ENCODE measurements around the gene CDC7. TPM values are rescaled to one million over a fixed set of nuclear protein-coding genes. Genes with fewer than 3 reads are reported as not detected.

Gene CDC7
- total and polyA plus RNA-seq, 2 of the 13 experiments (the other 11 are each of a cell fraction or from before 2014, with no cell fraction given) = 2.5 to 12.6 TPM

GRCh38 chr1:91503975-91504530, 3.4 kb downstream of the CDC7 start:
- intact Hi-C loops (cut with micrococcal nuclease; ENCODE audit: unreplicated experiment) (loop anchor here (5.0 kb wide), 1 partner anchor 323 kb away; no protein-coding TSS in a partner anchor), in situ Hi-C loops (cut with HindIII; ENCODE audit: extremely low pct_ligation_motif_present, low pct_unique_long_range_greater_than_20kb) (no loop called here)
- no peak overlapping the region for H2AFZ ChIP-seq (ENCODE audit: low read length)
- no peaks in the 10 kb centered on the region for H3K36me3 ChIP-seq (replicated peaks in 1 of 2; ENCODE audit: control insufficient read depth in 1 of 2, insufficient read depth in 2 of 2, low read length in 2 of 2)
- POLR2A ChIA-PET = no interaction called here
- H3K27me3 ChIP-seq (ENCODE audit: control insufficient read depth in 1 of 2, insufficient read depth in 2 of 2, low read length in 2 of 2) = no peaks in the 10 kb centered on the region
- no peak overlapping the region for H3K27ac ChIP-seq (ENCODE audit: extremely low read length, insufficient read depth, low read length)
- H3K4me3 ChIP-seq (replicated peaks in 1 of 3; ENCODE audit: insufficient read depth in 1 of 3, low read depth in 2 of 3, low read length in 3 of 3) = no peak overlapping the region
- no peaks in the 10 kb centered on the region for H4K20me1 ChIP-seq (ENCODE audit: insufficient read depth, low read length)
- no peak overlapping the region for H3K9ac ChIP-seq (ENCODE audit: insufficient read depth, low read depth, low read length)
- no peak overlapping the region for H3K4me2 ChIP-seq (ENCODE audit: low read depth, low read length)
- H3K79me2 ChIP-seq (ENCODE audit: insufficient read depth, low read length) = peaks cover 17% of the 10 kb centered on the region
- no peak for ATAC-seq
- 42% methylated on average over 1 of the region's 1 CpG for whole genome bisulfite sequencing (ENCODE audit: low lambda C conversion rate)
- BruUV-seq (replicated peaks) = no TSS peak
- H3K9me3 ChIP-seq (ENCODE audit: low read length) = no peaks in the 10 kb centered on the region
- peaks cover 23% of the 10 kb centered on the region for H3K4me1 ChIP-seq (ENCODE audit: insufficient read depth, low read length)
- TF ChIP-seq SOX6 (IDR thresholded peaks at IDR 0.05) (no peak), SOX6 (CRISPR knock-in tag; IDR thresholded peaks at IDR 0.05) (no peak), RFX1 (IDR thresholded peaks at IDR 0.05) (no peak), SALL1 (CRISPR knock-in tag; IDR thresholded peaks at IDR 0.05) (0 out of 2 replicates have a peak, but pooled peaks have one; percentile 15), MIXL1 (CRISPR knock-in tag; IDR thresholded peaks at IDR 0.05) (no peak), ZNF562 (CRISPR knock-in tag; IDR thresholded peaks at IDR 0.05; ENCODE audit: borderline replicate concordance) (no peak), ZNF121 (CRISPR knock-in tag; IDR thresholded peaks at IDR 0.05) (peak; percentile 87), MZF1 (CRISPR knock-in tag; IDR thresholded peaks at IDR 0.05; ENCODE audit: borderline replicate concordance) (no peak), CCAR2 (optimal IDR thresholded peaks at IDR 0.05; ENCODE audit: low read depth, low read length) (peak; percentile 20), ZNF510 (CRISPR knock-in tag; IDR thresholded peaks at IDR 0.05; ENCODE audit: low read depth) (no peak)
- TF ChIP-seq, protein P1, sequence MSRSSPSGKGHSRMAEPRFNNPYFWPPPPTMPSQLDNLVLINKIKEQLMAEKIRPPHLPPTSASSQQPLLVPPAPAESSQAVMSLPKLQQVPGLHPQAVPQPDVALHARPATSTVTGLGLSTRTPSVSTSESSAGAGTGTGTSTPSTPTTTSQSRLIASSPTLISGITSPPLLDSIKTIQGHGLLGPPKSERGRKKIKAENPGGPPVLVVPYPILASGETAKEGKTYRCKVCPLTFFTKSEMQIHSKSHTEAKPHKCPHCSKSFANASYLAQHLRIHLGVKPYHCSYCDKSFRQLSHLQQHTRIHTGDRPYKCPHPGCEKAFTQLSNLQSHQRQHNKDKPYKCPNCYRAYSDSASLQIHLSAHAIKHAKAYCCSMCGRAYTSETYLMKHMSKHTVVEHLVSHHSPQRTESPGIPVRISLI (CRISPR knock-in tag; IDR thresholded peaks at IDR 0.05; ENCODE audit: borderline replicate concordance) = 0 out of 2 replicates have a peak, but pooled peaks have one; percentile 20
- TF ChIP-seq, protein P2, sequence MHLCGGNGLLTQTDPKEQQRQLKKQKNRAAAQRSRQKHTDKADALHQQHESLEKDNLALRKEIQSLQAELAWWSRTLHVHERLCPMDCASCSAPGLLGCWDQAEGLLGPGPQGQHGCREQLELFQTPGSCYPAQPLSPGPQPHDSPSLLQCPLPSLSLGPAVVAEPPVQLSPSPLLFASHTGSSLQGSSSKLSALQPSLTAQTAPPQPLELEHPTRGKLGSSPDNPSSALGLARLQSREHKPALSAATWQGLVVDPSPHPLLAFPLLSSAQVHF (CRISPR knock-in tag; IDR thresholded peaks at IDR 0.05) = no peak
- TF ChIP-seq, protein P3, sequence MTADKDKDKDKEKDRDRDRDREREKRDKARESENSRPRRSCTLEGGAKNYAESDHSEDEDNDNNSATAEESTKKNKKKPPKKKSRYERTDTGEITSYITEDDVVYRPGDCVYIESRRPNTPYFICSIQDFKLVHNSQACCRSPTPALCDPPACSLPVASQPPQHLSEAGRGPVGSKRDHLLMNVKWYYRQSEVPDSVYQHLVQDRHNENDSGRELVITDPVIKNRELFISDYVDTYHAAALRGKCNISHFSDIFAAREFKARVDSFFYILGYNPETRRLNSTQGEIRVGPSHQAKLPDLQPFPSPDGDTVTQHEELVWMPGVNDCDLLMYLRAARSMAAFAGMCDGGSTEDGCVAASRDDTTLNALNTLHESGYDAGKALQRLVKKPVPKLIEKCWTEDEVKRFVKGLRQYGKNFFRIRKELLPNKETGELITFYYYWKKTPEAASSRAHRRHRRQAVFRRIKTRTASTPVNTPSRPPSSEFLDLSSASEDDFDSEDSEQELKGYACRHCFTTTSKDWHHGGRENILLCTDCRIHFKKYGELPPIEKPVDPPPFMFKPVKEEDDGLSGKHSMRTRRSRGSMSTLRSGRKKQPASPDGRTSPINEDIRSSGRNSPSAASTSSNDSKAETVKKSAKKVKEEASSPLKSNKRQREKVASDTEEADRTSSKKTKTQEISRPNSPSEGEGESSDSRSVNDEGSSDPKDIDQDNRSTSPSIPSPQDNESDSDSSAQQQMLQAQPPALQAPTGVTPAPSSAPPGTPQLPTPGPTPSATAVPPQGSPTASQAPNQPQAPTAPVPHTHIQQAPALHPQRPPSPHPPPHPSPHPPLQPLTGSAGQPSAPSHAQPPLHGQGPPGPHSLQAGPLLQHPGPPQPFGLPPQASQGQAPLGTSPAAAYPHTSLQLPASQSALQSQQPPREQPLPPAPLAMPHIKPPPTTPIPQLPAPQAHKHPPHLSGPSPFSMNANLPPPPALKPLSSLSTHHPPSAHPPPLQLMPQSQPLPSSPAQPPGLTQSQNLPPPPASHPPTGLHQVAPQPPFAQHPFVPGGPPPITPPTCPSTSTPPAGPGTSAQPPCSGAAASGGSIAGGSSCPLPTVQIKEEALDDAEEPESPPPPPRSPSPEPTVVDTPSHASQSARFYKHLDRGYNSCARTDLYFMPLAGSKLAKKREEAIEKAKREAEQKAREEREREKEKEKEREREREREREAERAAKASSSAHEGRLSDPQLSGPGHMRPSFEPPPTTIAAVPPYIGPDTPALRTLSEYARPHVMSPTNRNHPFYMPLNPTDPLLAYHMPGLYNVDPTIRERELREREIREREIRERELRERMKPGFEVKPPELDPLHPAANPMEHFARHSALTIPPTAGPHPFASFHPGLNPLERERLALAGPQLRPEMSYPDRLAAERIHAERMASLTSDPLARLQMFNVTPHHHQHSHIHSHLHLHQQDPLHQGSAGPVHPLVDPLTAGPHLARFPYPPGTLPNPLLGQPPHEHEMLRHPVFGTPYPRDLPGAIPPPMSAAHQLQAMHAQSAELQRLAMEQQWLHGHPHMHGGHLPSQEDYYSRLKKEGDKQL (CRISPR knock-in tag; IDR thresholded peaks at IDR 0.05; ENCODE audit: low read depth) = no peak
- TF ChIP-seq, protein P4, sequence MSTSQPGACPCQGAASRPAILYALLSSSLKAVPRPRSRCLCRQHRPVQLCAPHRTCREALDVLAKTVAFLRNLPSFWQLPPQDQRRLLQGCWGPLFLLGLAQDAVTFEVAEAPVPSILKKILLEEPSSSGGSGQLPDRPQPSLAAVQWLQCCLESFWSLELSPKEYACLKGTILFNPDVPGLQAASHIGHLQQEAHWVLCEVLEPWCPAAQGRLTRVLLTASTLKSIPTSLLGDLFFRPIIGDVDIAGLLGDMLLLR (CRISPR knock-in tag; IDR thresholded peaks at IDR 0.05) = no peak
- TF ChIP-seq, protein P5, sequence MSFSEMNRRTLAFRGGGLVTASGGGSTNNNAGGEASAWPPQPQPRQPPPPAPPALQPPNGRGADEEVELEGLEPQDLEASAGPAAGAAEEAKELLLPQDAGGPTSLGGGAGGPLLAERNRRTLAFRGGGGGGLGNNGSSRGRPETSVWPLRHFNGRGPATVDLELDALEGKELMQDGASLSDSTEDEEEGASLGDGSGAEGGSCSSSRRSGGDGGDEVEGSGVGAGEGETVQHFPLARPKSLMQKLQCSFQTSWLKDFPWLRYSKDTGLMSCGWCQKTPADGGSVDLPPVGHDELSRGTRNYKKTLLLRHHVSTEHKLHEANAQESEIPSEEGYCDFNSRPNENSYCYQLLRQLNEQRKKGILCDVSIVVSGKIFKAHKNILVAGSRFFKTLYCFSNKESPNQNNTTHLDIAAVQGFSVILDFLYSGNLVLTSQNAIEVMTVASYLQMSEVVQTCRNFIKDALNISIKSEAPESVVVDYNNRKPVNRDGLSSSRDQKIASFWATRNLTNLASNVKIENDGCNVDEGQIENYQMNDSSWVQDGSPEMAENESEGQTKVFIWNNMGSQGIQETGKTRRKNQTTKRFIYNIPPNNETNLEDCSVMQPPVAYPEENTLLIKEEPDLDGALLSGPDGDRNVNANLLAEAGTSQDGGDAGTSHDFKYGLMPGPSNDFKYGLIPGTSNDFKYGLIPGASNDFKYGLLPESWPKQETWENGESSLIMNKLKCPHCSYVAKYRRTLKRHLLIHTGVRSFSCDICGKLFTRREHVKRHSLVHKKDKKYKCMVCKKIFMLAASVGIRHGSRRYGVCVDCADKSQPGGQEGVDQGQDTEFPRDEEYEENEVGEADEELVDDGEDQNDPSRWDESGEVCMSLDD (CRISPR knock-in tag; IDR thresholded peaks at IDR 0.05; ENCODE audit: borderline replicate concordance) = no peak
- FAIRE-seq = no peak
- CTCF ChIA-PET (ENCODE audit: low intra/inter-chr PET ratio, low total read pairs) = no interaction called here
- peak; percentile 74 for DNase-seq (ENCODE audit: low spot score)

Measured in HepG2 (cell line).